ENCODE data around the gene NPAS3.

NPAS3 gene

GRCh38 chr14:33297565-33297964 lies 358.9 kb downstream of the NPAS3 start:
- no peak for TF ChIP-seq CTCF (conservative IDR thresholded peaks at IDR 0.05; ENCODE audit: low read length)
- DNase-seq (ENCODE audit: low read depth) = no peak
- no peak overlapping the region for H3K4me3 ChIP-seq (ENCODE audit: low read length)

DNA sequence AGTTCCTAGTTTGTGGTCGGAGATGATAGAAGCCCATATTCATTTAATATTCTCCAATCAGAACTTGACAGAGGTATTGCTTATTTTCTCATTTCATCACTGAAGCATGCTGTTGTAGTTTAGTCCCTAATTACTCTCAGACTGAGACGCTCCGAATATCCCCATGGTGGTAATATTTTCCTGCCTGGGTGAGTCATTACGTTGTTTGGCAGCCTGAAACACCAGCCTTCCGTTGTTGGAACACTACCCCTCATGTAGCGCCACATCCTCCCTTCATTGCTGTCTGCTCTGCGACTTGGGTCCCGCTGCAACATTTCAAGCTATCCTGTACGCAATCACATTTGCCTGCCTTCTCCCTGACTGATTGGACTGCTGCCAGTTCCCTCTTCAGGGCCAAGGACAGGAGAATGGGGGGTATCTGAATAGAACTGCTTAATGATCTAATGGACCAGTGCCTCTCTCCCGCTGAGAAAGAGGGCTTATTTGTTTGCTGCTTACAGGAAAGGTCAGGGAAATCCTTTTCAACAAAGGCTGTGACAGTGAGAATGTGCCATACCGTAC lies 369.1 kb downstream of the NPAS3 start:
- H3K4me3 ChIP-seq (ENCODE audit: low read length) = no peak overlapping the region
- peak; percentile 96 for DNase-seq (ENCODE audit: low read depth)
- TF ChIP-seq CTCF (conservative IDR thresholded peaks at IDR 0.05; ENCODE audit: low read length) = no peak

DNA sequence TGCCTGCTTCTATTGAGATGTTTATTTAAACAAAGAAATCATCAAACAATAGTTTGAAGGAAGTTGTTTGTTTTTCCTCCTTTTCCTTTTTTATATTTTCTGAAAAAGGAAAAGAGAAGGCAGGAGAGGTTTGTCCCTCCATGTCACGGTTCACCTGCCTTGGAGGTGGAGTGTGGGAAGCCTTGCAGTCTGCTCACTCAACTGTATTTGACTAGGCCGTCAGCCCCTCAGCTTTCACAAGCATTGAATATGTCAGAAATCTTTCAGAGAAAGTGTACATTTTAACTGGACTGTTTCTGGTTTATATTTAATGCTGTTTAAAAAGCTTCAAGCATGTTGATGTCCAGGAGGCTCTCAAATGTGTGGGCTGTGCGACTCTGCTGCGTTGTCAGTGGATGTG lies 370.4 kb downstream of the NPAS3 start:
- H3K4me3 ChIP-seq (ENCODE audit: low read length) = no peak overlapping the region
- TF ChIP-seq CTCF (conservative IDR thresholded peaks at IDR 0.05; ENCODE audit: low read length) = no peak
- DNase-seq (ENCODE audit: low read depth) = no peak

DNA sequence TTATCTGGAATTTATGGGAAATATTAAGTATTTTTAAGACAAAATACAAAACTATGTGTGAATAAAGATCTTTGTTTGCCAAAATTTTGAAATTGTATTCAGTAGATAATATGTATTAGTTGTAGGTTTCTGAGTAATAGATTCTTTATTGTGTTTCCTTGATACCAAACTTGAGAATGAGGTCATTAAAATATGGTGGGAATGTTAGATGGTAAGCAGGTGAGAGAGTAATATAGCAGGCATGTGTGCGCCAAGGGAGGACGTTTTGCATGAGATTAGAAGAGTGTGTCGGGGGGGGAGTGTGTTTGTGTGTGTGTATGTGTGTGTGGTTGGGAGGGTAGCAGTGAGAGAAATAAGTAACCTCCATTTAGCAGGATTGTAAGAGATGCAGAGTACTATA lies 376.5 kb downstream of the NPAS3 start:
- DNase-seq (ENCODE audit: low read depth) = no peak
- TF ChIP-seq CTCF (conservative IDR thresholded peaks at IDR 0.05; ENCODE audit: low read length) = no peak

DNA sequence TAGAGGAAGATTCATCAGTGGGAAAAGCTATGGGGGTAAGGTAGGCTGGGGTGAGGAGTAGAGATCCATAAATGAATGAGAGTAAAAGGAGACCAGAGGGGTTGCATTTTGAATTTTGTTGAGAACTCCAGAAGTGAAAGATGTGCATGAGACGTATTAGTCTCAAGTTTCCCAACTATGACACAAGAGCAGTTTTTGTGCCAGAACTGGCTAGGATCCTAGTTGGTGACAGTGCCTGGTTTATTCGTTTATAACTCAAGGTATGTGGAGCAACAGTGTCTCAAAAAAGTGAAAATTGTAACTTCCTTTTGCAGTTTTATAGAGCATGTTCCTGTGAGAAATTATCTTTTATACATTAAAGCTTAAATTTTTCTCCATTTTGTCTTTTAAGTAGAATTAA lies 377.0 kb downstream of the NPAS3 start:
- TF ChIP-seq CTCF (conservative IDR thresholded peaks at IDR 0.05; ENCODE audit: low read length) = no peak
- H3K4me3 ChIP-seq (ENCODE audit: low read length) = no peak overlapping the region
- DNase-seq (ENCODE audit: low read depth) = peak; percentile 13

More for the DNA sequence above, 376.5 kb downstream of the NPAS3 start:
- H3K4me3 ChIP-seq (ENCODE audit: low read length) = no peak overlapping the region

DNA sequence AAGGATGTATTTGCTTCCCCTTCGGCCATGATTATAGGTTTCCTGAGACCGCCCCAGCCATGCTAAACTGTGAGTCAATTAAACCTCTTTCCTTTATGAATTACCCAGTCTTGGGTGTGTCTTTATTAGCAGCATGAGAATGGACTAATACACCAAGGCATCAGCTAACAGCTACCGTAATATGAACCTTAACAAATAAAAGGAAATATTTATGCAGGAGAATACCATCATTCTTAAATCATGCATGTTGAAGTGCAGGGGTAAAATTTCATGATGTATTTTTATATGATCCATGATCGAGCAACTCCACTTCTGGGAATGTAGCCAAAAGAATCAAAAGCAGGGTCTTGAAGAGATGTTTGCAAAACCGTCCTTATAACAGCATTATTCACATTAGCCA lies 379.0 kb downstream of the NPAS3 start:
- H3K4me3 ChIP-seq (ENCODE audit: low read length) = no peak overlapping the region
- DNase-seq (ENCODE audit: low read depth) = no peak
- TF ChIP-seq CTCF (conservative IDR thresholded peaks at IDR 0.05; ENCODE audit: low read length) = no peak

DNA sequence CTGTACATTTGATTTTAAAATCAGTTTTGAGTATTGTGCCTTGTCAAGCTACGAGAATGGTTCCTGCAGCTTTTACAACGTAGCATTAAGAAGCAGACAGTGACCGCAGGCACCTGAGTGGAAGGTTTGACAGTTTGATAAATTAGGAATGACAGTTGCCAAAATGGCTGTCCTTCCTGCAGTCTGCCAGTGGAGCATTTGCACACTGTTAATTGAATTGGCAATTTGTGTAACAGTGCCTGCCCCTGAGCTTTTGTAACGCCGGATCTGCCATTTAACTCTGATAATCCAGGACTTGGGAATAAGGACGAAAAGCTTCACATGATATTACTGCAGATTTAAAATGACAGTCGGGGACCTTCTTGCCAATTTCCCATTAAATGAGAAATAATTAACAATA lies 385.3 kb downstream of the NPAS3 start:
- DNase-seq (ENCODE audit: low read depth) = no peak
- TF ChIP-seq CTCF (conservative IDR thresholded peaks at IDR 0.05; ENCODE audit: low read length) = no peak
- H3K4me3 ChIP-seq (ENCODE audit: low read length) = no peak overlapping the region
